HG02798 (cell line): ENCODE data around the gene RFX6.

ENCODE experiments used
- ATAC-seq: cut with Tn5 transposase; IDR thresholded peaks from one replicate; pipeline ENCODE4 v1.9.1; 2021; ENCODE audit warnings: mild to moderate bottlenecking; ENCODE audit not compliant: unreplicated experiment, poor library complexity

The RFX6 gene

DNA sequence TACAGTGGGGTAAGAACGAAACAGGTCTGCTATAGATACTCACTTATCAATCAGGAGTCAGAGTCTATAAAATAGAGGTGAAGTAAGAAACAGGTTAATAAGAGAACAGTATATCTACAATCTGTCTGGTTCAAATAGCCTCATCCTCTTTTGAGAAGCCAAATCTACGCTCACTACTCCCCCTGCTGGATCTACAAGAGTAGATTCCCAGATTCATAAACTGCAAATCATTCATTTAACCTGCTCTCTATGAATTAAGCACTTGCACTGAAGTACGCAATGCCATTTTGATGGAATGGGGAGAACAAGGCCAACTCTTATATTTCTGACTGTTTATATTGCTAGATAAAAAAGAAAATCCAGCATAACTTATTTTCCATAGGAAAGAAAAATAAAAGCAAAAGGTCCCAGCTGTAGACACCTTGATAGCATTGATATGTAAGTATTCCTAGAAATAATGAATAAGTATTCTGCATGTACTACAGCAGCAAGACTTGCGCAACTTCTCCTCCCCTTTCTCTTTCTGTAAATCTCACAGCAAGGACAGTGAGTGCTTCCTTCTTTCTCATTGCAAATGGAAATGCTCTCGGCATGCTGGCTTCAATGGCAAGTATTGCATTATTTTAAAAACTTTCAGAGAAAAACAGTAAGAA lies 92.3 kb downstream of the RFX6 start:
- ATAC-seq: peak; percentile 91

- ATAC-seq: no peak
These were observed 94.9 kb downstream of the RFX6 start for GRCh38 chr6:116971959-116972358.

- no peak for ATAC-seq
These were observed 96.9 kb downstream of the RFX6 start for GRCh38 chr6:116973976-116974375.

- no peak for ATAC-seq
These were observed 97.7 kb downstream of the RFX6 start for GRCh38 chr6:116974526-116975316.

DNA sequence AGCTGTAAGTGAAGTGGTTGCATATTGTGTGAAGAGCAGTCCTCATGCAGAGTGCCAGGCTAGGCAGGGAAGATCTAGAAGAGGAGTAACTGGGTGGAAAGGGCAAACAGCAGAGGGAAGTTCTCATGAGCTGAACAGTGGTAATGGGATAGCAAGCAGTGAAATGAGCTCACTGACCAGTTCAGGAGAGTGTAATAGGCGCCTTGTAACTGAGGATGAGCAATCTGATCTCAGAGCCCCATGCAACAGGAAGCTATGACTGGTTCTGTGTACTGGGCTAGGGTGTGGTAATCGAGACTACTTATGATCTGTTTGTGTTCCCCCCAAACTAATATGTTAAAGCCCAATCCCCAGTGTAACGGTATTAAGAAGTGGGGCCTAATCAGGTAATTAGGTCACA lies 98.6 kb downstream of the RFX6 start:
- no peak for ATAC-seq

DNA sequence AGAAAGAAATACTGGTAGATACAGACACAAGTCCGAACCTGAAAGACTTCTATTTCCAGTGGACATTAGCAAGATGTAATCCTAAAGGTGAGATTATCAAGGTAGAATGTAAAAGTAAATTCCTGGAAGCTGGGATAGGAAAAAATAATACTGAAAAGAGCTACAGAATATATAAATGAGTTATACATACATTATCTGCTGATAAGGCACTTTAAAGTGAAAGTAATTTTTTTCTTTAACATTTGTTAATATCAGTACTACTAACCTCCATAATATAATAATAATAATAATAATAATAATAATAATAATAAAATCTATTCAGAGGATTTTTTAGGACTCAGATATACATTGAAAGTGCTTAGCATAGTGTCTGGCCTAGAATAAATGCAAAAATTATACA lies 102.5 kb downstream of the RFX6 start:
- ATAC-seq: no peak
